GM21515 (cell line): ENCODE results near the gene MTHFD1.

Experiments
- ATAC-seq: cut with Tn5 transposase; IDR thresholded peaks from one replicate; pipeline ENCODE4 v1.9.1; 2021; ENCODE audit not compliant: unreplicated experiment

Gene MTHFD1

DNA sequence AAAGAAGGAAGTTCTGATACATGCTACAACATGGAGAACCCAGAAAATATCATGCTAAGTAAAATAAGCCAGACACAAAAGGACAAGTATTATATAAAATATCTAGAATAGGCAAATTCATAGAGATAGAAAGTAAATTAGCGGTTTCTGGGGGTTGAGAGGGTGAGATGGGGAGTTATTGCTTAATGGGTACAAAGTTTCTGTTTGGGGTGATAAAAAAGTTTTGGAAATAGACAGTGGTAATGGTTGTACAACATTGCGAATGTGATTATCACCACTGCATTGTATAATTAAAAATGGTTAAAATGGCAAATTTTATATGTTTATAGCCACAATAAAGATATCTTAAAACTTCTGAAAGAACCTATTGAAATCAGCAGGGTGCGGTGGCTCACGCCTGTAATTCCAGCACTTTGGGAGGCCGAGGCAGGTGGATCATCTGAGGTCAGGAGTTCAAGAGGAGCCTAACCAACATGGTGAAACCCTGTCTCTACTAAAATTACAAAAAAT, 100.5 kb downstream of the MTHFD1 start:
- ATAC-seq: no peak

DNA sequence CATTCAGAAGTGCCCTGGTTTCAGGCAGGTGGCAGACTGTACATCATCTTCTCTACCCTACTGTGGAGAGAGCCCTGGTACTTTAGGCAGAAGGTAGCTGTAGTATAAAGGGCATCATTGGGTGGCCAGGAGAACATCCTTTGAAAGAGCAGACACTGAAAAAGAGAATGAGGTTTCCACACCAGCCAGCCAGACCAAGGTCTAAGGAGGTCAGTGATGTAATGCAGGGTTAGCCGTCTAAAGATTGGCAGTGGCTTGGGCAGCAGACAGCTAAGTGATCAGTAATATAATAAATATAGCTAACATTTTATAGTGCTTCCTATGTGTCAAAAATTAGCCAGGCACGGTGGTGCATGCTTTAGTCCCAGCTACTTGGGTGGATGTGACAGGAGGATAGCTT, 103.5 kb downstream of the MTHFD1 start:
- no peak for ATAC-seq

- no peak for ATAC-seq
Observed at GRCh38 chr14:64493455-64493854, 105.3 kb downstream of the MTHFD1 start.

DNA sequence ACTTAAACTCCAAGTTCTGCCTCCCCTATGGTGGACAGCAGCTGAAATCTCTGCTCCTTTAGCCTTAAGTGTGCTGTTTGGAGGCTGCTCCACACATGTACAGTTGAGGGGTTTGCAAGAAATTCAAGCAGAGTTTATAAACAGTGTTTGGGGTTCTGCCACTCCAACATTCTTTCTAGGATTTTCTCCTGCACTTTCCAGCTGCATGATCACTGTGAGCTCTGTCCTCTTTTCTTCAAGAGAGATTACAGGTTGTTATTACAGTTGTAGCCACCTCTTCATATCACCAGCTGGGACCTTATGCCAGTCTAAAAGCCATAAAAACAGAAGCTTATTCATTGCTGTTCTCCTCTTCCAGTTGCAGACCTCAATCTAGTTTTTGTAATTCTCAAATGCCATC, 107.1 kb downstream of the MTHFD1 start:
- no peak for ATAC-seq

GRCh38 chr14:64496764-64497163, 108.6 kb downstream of the MTHFD1 start:
- ATAC-seq: no peak

DNA sequence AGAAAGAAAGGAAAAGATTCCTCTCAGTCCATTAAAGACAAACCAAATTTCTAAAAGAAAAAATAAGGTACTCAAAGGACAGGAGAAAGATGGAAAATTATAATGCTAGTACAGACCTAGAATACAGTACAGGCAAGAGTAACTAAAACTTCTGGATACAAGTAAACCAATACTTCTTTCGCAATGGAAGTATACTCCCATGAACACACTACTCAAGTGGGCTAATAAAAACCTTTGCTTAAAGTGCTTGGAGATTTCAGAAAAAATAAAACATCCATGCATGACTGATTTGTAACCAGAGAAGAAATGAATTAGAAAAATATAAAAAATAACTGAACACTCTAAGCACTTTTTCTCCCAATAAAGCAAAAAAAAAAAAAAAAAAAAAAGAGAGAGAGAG, 111.9 kb downstream of the MTHFD1 start:
- no peak for ATAC-seq

GRCh38 chr14:64501411-64502171, 113.4 kb downstream of the MTHFD1 start:
- no peak for ATAC-seq

GRCh38 chr14:64502456-64502855, 114.3 kb downstream of the MTHFD1 start:
- ATAC-seq: no peak

DNA sequence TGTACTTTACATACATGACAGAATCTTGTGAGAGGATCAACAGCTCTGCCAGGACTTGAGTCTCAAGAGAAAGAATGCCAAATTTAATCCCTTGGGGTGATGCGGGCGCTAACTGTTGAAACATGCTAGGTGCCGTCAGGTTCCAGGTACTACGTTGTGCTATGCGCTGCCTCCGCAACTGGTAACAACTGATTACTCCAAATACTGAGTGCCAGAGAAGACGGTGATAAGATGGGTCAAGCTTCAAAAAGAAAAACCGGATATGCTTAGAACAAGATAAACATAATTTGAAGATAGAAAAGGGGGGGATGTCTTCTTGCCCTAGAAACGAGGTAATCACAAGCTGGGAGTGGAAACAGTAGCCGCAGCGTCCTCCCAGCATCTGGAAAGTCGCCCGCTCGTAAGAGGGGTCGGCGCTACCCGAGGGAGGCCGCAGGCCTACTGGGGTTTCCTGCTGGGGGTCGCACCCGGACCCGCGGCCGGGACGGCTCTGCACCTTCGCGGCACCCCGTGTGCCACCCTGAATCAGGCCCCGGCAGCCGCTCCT, 114.8 kb downstream of the MTHFD1 start:
- ATAC-seq: peak; percentile 5

DNA sequence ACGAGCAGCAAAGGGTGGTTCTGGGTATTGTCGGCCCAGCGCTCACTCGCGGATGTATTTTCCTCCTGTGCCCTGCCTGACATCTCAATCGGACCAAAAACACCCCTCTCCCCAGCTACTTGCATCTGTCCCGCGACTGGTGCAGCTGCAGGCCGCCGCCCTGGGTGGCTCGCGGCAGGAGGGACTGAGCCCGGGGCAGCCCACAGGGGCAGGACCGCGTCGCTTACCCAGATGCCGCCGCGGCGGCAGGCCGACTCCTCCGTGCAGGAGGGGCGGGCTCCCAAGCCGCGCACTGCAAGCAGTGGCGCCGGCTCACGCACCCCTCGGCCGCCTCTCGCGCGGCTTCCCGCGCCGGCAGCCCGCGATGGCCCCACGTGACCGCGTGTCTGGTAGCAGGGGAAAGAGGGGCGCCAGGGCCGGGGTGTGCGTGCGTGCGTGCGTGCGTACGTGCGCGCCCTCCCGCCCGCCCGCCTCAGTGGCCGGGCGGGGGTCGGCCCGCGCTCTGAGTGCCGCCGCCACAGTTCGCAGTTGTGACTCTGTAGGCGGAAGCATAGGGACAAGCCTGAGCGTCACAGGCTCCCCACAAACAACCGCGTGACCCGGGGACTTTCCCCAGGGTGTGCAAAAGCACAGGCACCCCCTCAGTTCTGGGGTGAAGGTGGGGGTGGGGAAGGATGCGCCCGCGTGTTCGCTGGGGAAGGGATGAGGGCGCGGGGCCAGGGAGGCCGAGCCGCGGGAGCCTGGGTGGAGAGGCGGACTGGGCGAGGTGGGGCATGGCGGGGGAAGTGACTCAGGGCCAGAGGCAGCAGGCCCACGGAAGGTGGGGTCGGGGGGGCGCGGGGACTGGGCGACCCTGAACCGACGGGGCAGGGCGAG, 115.5 kb downstream of the MTHFD1 start, which contains the start of gene ZBTB25:
TSS of gene ZBTB25 (minus strand) at position 405 of the 876 bp plus-strand sequence. CDS start 13,305 bp downstream, outside the sequence.
- ATAC-seq: peak; percentile 57

DNA sequence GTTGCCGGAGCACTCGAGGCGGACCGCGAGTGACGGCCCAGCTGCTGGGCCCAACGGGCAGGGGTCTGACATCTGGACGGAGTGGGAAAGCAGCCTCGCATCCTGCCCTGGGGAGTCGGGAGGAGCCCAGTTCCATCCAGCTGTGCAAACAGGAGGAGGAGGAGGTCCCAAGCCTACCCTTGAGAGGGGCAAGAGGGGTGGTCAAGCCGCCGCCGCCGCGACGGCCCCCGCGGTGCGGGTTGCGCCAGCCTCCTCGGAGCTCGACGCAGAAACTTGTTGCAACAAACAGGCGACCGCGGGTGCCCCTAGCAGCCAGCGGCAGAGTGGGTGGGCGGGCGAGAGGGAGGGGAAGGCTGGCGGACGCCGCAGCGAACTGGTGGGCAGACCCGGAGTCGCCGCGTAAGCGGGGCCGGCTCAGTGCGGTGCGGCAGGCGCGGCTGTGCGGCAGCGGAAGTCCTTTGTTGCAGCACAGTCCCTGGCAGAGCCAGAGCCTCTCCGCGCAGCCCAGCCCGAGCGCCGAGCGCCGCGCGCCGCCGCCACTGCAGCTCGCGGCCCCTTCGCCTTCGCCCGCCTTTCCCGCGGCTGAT, 116.2 kb downstream of the MTHFD1 start, which contains the start of gene ZBTB1:
TSS of gene ZBTB1 (plus strand) at position 461 of the 587 bp plus-strand sequence. CDS start 16,735 bp downstream, outside the sequence.
- ATAC-seq: peak; percentile 25

GRCh38 chr14:64504897-64505794, 117.0 kb downstream of the MTHFD1 start:
- ATAC-seq: peak; percentile 27

GRCh38 chr14:64506721-64507120, 118.6 kb downstream of the MTHFD1 start:
- ATAC-seq: no peak

DNA sequence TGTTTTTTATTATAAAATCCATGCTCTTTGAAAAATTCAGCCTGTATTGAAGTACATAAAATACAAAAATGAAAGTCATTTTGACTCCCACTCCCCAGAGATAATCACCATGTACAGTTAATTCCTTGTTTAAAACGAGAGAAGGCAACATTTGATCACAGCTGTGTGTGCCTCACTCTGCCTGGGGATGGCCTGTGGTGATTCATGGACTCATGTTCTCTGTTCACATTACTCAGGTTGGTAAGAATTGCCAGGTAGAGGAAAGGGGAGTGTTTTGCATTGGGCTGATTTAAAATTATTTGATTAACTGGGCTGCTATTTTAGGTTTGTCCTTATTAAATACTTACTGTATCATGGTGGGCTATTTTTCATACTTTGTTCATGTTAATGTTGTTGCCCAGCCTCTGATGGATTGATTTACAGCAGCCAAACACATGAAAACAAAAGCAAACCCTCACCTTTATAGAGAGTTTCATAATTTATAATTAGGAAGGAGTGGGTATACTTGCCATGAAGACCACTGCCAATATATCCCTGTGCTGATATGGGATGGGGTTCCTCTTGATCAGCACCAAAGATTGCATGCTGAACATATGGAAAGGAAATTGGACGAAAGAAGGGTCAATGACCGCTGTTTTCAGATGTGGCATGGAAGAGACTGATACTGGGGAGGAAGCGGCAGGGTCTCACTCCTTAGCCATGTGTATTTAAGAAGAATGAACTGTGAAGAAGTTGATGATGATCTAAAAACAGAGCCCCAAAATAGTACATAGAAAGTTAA, 119.4 kb downstream of the MTHFD1 start:
- ATAC-seq: no peak

DNA sequence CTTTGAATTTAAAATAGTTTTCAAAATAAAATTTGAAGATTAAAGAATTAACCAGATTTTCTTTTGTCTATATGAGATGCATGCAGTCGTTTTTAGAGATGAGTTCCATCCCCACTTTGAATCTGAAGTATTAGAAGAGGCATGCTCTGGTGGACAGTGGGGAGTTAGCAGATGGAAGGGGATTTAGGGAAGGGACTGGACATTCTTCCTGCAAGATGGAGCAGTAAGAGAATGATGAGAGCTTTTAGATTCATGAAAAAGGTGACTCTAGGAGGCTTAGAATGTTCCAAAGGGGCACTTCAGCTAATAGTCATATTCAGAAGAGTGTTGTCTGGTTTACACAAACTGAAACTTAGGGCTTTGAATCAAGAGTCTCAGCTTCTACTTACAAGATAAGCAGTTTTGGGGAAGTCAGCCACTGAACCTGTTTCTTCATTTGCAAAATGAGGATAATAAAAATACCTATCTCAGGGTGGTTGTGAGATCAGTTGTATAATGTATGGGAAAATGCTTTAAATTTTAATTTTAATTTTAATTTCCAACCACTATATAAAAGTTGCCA, 120.1 kb downstream of the MTHFD1 start:
- ATAC-seq: no peak

- ATAC-seq: no peak
Observed at GRCh38 chr14:64509036-64509435, 120.9 kb downstream of the MTHFD1 start.
